ENCODE results near the gene NANS.

Gene NANS

DNA sequence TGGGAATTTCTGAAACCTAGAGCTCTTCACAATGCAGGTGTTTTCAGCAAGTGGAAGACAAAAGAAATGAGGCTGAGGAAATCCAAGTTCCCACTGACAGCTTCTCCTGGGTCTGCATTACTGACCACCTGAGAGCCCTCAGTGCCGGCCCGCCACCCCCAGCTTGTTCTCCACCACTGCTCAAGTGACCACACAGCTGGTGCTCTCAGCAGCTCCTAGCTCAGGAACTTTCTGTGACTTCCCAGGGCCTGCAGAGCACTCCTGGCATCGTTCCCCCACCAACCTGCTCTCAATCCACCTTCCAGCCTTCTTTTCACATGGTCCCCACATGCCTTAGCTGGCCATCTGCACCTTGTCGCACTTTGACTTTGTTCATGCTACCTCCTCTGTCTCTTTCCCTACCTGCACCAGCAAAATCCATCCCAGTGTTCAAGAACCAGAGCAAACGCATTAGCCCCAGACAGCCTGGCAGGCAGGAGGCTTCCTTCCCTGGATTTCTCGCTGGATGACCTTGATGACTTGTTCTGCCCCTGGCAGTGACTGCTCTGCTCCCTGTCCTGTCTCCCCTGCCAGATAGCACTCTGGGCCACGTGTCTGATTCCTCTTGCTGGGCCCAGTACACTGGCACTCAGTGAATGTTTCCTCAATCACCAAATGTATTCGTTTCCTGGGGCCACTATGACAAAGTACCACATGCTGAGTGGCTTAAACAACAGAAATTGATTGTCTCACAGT lies 35.1 kb upstream of the NANS start:
- no peak for TF ChIP-seq POLR2A (IDR thresholded peaks at IDR 0.05; ENCODE audit: low read length)
- TF ChIP-seq GATA1 (IDR thresholded peaks at IDR 0.05; ENCODE audit: low read depth, low read length), result no peak
- no peak for DNase-seq

DNA sequence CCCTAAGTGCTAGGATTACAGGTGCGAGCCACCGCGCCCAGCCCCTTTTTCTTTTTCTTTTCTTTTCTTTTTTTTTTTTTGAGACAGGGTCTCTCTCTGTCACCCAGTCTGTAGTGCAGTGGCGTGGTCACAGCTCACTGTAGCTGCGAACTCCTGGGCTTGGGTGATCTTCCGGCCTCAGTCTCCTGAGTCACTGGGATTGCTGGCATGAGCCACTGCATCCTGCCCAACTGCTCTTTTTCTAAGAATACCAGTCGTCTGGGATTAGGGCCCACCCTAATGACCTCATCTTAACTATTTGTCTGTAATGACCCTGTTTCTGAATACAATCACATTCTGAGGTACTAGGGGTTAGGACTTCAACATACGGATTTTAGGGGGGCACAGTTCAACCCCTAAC lies 34.1 kb upstream of the NANS start:
- TF ChIP-seq GATA1 (IDR thresholded peaks at IDR 0.05; ENCODE audit: low read depth, low read length) (no peak), POLR2A (IDR thresholded peaks at IDR 0.05; ENCODE audit: low read length) (no peak)
- no peak for DNase-seq

DNA sequence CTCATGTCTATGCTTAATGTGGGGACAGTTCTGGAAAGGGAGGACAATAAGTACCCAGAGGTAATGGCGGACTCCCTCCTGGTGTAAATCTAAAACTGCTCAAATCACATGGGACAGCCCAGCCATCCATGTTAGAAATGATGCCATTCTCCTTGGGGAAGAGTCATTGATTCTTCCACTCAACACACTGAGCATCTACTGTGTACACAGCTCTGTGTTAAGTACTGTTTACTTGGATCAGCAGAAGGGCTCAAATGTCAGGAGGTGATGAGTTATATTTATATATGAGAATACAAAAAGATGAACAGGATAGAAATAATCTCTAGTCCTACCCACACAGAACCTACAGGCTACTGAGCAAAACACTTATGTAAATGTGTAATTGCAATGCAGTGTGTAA lies 31.8 kb upstream of the NANS start:
- no peak for DNase-seq
- TF ChIP-seq POLR2A (IDR thresholded peaks at IDR 0.05; ENCODE audit: low read length) (no peak), GATA1 (IDR thresholded peaks at IDR 0.05; ENCODE audit: low read depth, low read length) (no peak)

- no peak for TF ChIP-seq POLR2A (IDR thresholded peaks at IDR 0.05; ENCODE audit: low read length)
- no peak for TF ChIP-seq GATA1 (IDR thresholded peaks at IDR 0.05; ENCODE audit: low read depth, low read length)
- no peak for DNase-seq
Measured at GRCh38 chr9:98031169-98031568, 25.4 kb upstream of the NANS start.

- no peak for DNase-seq
- TF ChIP-seq GATA1 (IDR thresholded peaks at IDR 0.05; ENCODE audit: low read depth, low read length) (no peak), POLR2A (IDR thresholded peaks at IDR 0.05; ENCODE audit: low read length) (no peak)
Measured at GRCh38 chr9:98031935-98032334, 24.6 kb upstream of the NANS start.

GRCh38 chr9:98034593-98035546 lies 21.7 kb upstream of the NANS start:
- TF ChIP-seq GATA1 (IDR thresholded peaks at IDR 0.05; ENCODE audit: low read depth, low read length) (no peak), POLR2A (IDR thresholded peaks at IDR 0.05; ENCODE audit: low read length) (no peak)
- DNase-seq, result peak; percentile 85 to 94

DNA sequence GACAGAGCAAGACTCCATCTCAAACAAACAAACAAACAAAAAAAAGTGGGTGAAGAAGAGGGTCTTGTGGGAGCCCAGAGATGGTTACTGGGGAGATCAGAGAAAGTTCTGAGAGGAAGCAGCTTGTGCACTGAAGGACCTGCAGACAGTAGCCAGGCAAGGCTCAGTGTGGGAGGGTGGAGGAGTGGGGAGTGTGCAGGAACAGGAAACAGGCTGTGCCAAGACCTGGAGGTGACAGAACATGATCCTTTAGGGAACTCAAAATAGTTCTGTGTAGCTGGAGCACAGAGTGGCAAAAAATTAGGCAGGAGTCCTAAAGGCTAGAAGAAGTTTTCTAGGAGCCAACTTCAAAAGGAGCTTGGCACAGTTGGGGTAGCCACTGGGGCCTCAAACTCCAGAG lies 19.2 kb upstream of the NANS start:
- DNase-seq, result no peak

DNA sequence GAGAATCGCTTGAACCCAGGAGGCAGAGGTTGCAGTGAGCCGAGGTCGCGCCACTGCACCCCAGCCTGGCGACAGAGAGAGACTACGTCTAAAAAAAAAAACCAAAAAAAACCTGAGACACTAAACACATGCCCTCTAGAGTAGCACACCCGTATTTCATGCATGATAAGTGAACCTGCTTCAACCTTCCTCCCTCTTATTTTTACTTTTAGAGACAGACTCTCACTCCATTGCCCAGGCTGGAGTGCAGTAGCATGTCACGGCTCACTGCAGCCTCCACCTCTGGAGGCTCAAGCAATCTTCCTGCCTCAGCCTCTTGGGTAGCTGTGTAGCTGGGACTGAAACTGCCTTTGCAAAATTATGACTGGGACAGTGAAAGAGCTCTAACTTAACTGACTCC lies 17.6 kb upstream of the NANS start:
- no peak for DNase-seq

More for the DNA sequence above, 19.2 kb upstream of the NANS start:
- TF ChIP-seq GATA1 (IDR thresholded peaks at IDR 0.05; ENCODE audit: low read depth, low read length), result no peak
- no peak for TF ChIP-seq POLR2A (IDR thresholded peaks at IDR 0.05; ENCODE audit: low read length)

DNA sequence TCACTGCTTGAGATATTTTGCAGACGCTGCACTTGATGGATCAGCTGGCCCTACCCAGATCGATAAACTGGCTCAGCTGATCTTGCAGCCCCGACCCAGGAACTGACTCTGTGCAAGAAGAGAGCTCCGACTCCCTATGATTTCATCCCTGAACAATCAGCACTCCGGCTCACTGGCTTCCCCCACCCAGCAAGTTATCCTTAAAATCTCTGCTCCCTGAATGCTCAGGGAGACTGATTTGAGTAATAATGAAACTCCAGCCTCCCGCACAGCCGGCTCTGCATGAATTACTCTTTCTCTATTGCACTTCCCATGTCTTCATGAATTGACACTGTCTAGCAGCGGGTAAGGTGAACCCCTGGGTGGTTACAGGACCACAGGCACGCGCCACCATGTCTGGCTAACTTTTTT lies 16.9 kb upstream of the NANS start:
- TF ChIP-seq GATA1 (IDR thresholded peaks at IDR 0.05; ENCODE audit: low read depth, low read length) (no peak), POLR2A (IDR thresholded peaks at IDR 0.05; ENCODE audit: low read length) (no peak)

More for the DNA sequence above, 17.6 kb upstream of the NANS start:
- TF ChIP-seq GATA1 (IDR thresholded peaks at IDR 0.05; ENCODE audit: low read depth, low read length) (no peak), POLR2A (IDR thresholded peaks at IDR 0.05; ENCODE audit: low read length) (no peak)

DNA sequence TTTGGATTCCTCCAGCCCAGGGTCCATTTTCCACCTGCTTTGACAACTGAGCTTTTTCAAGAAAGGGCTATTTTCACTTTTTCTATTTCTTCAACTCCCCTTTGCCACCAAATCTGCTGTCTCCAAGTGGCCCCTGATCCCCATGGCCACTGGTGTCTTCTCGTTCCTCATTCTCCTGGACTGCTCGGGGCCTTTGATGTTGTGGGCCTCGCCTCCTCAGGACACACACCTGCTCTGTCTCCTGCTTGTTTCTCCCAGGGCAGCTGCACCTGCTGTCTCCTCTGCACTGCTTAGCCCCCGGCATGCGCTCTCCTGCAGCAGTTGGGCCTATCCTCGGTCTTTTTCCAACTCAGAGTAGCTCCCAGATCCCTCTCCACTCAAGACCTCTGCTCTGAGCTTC lies 16.3 kb upstream of the NANS start:
- no peak for TF ChIP-seq POLR2A (IDR thresholded peaks at IDR 0.05; ENCODE audit: low read length)
- no peak for TF ChIP-seq GATA1 (IDR thresholded peaks at IDR 0.05; ENCODE audit: low read depth, low read length)
- DNase-seq, result no peak

More for the DNA sequence above, 16.9 kb upstream of the NANS start:
- no peak for DNase-seq

DNA sequence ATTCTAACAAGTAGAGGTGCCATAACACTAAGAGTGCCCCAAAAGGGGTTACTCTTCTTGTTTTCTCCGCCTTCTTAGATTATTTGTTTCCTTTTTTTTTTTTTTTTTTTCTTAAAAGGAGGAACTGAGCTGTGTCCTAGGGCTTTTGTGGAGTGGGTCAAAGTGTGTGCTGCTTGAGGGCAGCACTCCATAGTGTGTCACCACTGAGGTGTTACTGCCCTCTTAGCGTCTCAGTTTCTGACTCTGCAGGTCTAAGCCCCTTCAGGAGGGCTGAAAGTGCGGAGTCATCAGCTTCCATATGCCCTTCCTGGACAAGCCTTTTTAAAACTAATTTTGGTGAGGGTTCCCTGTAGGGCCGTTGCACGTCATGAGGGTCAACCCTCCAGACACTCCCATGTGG lies 12.6 kb upstream of the NANS start:
- no peak for DNase-seq
- TF ChIP-seq POLR2A (IDR thresholded peaks at IDR 0.05; ENCODE audit: low read length), result no peak
- TF ChIP-seq GATA1 (IDR thresholded peaks at IDR 0.05; ENCODE audit: low read depth, low read length), result no peak

DNA sequence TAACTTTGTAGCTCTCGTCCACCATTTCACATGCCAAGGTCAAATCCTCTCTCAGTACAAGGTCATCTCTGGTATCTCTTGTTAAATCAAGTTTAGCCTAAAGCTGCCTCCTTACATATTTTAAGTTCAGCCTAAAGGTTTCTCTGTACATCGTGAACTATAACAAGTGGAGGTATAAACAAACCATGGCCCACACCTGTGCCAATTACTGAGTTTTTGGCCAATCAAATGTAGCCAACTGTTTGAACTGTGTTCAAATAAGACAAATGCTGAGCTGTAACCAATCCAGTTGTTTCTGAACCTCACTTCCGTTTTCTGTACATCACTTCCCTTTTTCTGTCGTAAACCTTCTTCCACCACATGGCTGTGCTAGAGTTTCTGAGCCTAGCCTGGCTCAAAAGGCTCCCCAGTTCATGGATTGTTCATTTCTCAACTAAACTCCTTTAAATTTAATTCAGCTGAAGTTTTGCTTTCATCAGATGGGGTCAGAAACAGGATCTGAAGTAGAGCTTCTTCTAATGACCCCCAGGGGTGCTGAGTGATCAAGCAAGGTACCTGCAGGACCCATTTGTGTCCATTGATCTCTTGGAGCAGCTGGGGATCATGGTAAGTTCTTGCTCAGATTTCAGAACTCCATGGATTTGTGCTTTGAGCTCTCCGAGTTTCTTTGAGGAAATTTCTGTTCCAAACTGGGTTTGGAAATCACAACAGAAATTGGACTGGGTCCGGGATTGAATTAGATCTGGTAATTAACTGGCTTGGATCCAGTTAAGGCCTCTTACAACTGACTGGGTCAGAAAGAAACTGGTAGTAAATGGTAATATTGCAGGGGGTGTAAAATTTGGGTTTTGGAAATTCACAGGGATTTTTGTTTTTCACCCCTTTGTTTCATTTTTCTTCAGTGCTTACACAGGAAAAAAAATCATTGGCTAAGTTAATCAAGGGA lies 11.0 kb upstream of the NANS start:
- TF ChIP-seq POLR2A (IDR thresholded peaks at IDR 0.05; ENCODE audit: low read length) (peak; percentile 77), GATA1 (IDR thresholded peaks at IDR 0.05; ENCODE audit: low read depth, low read length) (no peak)
- peak; percentile 70 to 87 for DNase-seq

DNA sequence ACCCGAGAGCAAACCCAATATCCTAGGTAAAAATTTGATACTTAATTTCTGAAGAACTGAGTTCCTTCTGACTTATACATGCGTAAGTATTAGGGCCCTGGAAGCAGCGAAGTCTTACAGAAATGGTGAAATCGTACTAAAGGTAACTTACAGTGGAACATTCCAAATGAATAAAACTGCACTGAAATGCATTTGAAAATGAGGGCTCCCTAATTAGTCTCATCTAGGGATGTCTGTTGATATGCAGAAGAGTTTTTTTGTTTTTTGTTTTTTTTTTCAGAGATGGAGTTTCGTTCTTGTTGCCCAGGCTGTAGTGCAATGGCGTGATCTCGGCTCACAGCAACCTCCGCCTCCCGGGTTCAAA lies 10.4 kb upstream of the NANS start:
- TF ChIP-seq GATA1 (IDR thresholded peaks at IDR 0.05; ENCODE audit: low read depth, low read length), result no peak
- no peak for TF ChIP-seq POLR2A (IDR thresholded peaks at IDR 0.05; ENCODE audit: low read length)
- no peak for DNase-seq
